ENCODE data around the gene NAPSA. TPM values are rescaled to one million over a fixed set of nuclear protein-coding genes. Genes with fewer than 3 reads are reported as not detected.

The NAPSA gene
- total and polyA plus RNA-seq, 9 of the 15 experiments (the other 6 are each of a cell fraction or from before 2014, with no cell fraction given) = 0.25 to 1.9 (median 0.69) TPM

- no peak for TF ChIP-seq UBTF (IDR thresholded peaks at IDR 0.05; ENCODE audit: borderline replicate concordance in 1 of 2, low read depth in 2 of 2, low read length in 2 of 2)
- no peak for TF ChIP-seq EHMT2 (IDR thresholded peaks at IDR 0.05)
- no peak for TF ChIP-seq ZFP36 (IDR thresholded peaks at IDR 0.05; ENCODE audit: low read depth, low read length, partially characterized antibody)
- 0 out of 2 replicates have a peak, but pooled peaks have one; percentile 13 for TF ChIP-seq CHD2 (IDR thresholded peaks at IDR 0.05; ENCODE audit: low read depth, low read length)
- no peak for TF ChIP-seq RBM22 (IDR thresholded peaks at IDR 0.05; ENCODE audit: low read depth, low read length, poor library complexity, severe bottlenecking)
- no peak for TF ChIP-seq NR0B1 (IDR thresholded peaks at IDR 0.05; ENCODE audit: partially characterized antibody)
- TF ChIP-seq ZNF174 (CRISPR knock-in tag; IDR thresholded peaks at IDR 0.05) = no peak
- no peak for TF ChIP-seq MCM3 (IDR thresholded peaks at IDR 0.05)
- TF ChIP-seq TAL1 (IDR thresholded peaks at IDR 0.05) = no peak
- TF ChIP-seq EP400 (IDR thresholded peaks at IDR 0.05) = no peak
- TF ChIP-seq TAF15 (IDR thresholded peaks at IDR 0.05; ENCODE audit: low read depth, low read length) = no peak
- no peak for TF ChIP-seq NFYB (IDR thresholded peaks at IDR 0.05; ENCODE audit: extremely low read depth, insufficient read length)
- TF ChIP-seq TAF7 (tag; IDR thresholded peaks at IDR 0.05) = no peak
- TF ChIP-seq SMAD3 (CRISPR knock-in tag; conservative IDR thresholded peaks at IDR 0.05) = no peak
- no peak for TF ChIP-seq TFAM (CRISPR knock-in tag; conservative IDR thresholded peaks at IDR 0.05)
- no peak for TF ChIP-seq ZNF3 (CRISPR knock-in tag; IDR thresholded peaks at IDR 0.05)
- TF ChIP-seq AFF4 (CRISPR knock-in tag; IDR thresholded peaks at IDR 0.05) = no peak
- no peak for TF ChIP-seq ZNF695 (CRISPR knock-in tag; IDR thresholded peaks at IDR 0.05)
- TF ChIP-seq SMARCC2 (IDR thresholded peaks at IDR 0.05; ENCODE audit: low read depth) = no peak
- no peak for TF ChIP-seq PML (IDR thresholded peaks at IDR 0.05; ENCODE audit: low read length)
- no peak for TF ChIP-seq SNIP1 (IDR thresholded peaks at IDR 0.05; ENCODE audit: low read depth)
- TF ChIP-seq KDM1A (IDR thresholded peaks at IDR 0.05) = no peak
- TF ChIP-seq MIER1 (IDR thresholded peaks at IDR 0.05; ENCODE audit: low read depth) = no peak
Observed at GRCh38 chr19:50333235-50333736, 32.2 kb downstream of the NAPSA start (continued).

Measured in K562 (cell line).